Measurements from ENCODE around the gene KAZALD1.
"Not testable (repeated sequence)": the region's sequence is repeated elsewhere in the genome, so short reads cannot be mapped to it uniquely, and the experiment has no call there.

The KAZALD1 gene

GRCh38 chr10:101030496-101031127, 31.2 kb upstream of the KAZALD1 start:
- DNase-seq = no peak

GRCh38 chr10:101031128-101031795, 30.5 kb upstream of the KAZALD1 start, which contains the start of the genes PDZD7 and SFXN3:
Gene PDZD7, minus strand, starts transcription at chr10:101031129. Its CDS starts 910 bp downstream, at chr10:101030219.
Gene SFXN3, plus strand, starts transcription at chr10:101031234. Its CDS starts 3,461 bp downstream, at chr10:101034695.
- DNase-seq = peak; percentile 85

GRCh38 chr10:101031796-101032636, 29.8 kb upstream of the KAZALD1 start:
- DNase-seq = peak; percentile 34

- no peak for DNase-seq
Measured at GRCh38 chr10:101032637-101033224, 29.1 kb upstream of the KAZALD1 start.

- no peak for DNase-seq
Measured at GRCh38 chr10:101033276-101033675, 28.5 kb upstream of the KAZALD1 start.

GRCh38 chr10:101034404-101034803, 27.4 kb upstream of the KAZALD1 start:
- not testable (repeated sequence) for DNase-seq

- DNase-seq = no peak
Measured at GRCh38 chr10:101035314-101035713, 26.5 kb upstream of the KAZALD1 start.

GRCh38 chr10:101035916-101036702, 25.7 kb upstream of the KAZALD1 start:
- DNase-seq = no peak

GRCh38 chr10:101036726-101037125, 25.1 kb upstream of the KAZALD1 start:
- no peak for DNase-seq

GRCh38 chr10:101038484-101038883, 23.3 kb upstream of the KAZALD1 start:
- no peak for DNase-seq

GRCh38 chr10:101040061-101040460, 21.7 kb upstream of the KAZALD1 start:
- no peak for DNase-seq

- no peak for DNase-seq
Measured at GRCh38 chr10:101040851-101041250, 20.9 kb upstream of the KAZALD1 start.

- peak; percentile 66 for DNase-seq
Measured at GRCh38 chr10:101041252-101041761, 20.5 kb upstream of the KAZALD1 start.

- DNase-seq = no peak
Measured at GRCh38 chr10:101042118-101042517, 19.7 kb upstream of the KAZALD1 start.

GRCh38 chr10:101042667-101043362, 19.0 kb upstream of the KAZALD1 start:
- DNase-seq = peak; percentile 89

- no peak for DNase-seq
Measured at GRCh38 chr10:101043363-101043707, 18.5 kb upstream of the KAZALD1 start.

- DNase-seq = no peak
Measured at GRCh38 chr10:101044117-101044516, 17.7 kb upstream of the KAZALD1 start.

GRCh38 chr10:101046332-101047238, 15.2 kb upstream of the KAZALD1 start:
- no peak for DNase-seq

- no peak for DNase-seq
Measured at GRCh38 chr10:101047268-101047667, 14.5 kb upstream of the KAZALD1 start.
